ENCODE data around the gene EGLN2.
"Not testable (repeated sequence)": the region's sequence is repeated elsewhere in the genome, so short reads cannot be mapped to it uniquely, and the experiment has no call there.

The EGLN2 gene

DNA sequence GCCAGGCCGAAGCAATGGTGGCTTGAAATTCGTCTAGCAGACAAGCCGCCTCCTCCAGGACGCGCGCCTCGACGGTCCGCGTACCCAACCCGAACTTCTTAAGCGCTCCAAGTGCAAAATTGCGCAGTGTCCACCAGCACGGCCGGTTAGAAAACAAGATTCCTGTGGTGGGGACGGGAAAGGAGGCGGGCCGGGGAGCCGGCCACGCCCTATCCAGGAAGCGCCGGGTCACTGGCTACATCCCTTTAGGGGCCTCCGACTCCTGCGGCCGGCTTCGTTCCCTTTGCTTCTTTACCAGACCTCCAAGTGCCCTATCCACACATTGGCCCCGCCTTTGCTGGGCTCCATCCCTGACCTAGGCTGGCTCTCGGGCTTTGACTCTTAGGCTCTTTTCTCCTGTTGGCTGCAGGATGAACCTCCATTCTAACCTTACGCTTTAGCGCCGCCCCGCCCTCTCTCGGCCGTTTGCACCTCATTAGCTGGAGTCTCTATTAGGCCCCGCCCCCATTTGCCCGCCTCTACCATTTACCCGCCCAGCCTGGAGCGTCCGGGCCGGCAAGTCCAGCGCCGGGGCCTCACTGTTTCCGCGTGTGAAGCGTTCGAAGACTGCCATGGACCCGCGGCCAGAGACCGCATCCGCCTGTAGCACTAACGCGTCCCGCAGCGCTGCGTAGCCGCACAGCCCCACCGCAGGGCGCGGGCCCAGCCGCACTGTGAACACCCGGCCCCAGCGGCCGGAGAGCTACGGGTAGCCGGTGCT lies 11.8 kb downstream of the EGLN2 start:
- DNase-seq (ENCODE audit: low spot score), result peak; percentile 70
- Mint-ChIP-seq H3K27ac (peak overlapping the region; percentile 87), H3K4me3 (peak overlapping the region; percentile 97), H3K27me3 (ENCODE audit: low read depth) (peaks cover 33% of the 10 kb centered on the region), H3K36me3 (ENCODE audit: low read depth) (peaks cover 31% of the 10 kb centered on the region), H3K4me1 (ENCODE audit: low read depth) (peaks cover 28% of the 10 kb centered on the region)
- not testable (repeated sequence) for H3K9me3 Mint-ChIP-seq

DNA sequence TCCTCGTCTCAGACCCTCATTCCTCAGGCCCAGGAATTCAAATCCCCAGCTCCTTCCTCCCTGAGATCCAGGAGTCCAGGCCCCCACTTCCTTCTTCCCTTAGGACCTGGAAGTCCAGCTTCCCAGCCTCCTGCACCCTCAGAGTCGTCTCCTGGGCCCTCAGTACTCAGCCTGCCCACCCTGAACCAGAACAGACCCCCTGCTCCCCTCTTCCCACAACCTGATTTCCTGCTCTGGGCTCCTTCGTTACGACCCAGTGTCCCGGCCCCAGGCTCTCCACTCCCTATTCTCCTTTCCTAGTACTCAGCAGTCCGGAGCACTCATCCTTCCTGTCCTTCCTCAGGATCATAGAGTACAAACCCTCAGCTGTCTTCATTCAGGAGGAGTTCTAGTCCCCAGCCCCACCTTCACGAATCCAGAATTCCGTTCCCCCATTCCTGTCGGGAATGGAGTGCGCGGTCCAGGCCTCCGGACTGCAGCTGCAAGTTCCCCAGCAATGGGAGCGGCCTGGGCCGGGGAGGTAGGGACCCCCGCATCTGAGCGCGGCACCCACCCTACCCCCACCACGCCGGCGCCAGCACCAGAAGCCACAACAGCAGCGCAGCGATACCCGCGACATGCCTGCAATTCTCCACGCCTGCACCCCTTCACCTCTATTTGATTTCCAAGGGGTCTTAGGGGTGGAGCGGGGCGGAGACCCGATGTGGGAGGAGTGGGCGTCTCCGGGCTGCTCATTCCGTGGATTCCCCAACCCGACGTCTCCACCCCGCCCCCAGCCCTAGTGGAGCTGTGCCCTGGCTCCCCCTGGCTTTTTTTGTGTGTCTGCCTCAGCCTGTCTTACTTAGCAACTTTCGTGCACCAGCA lies 12.7 kb downstream of the EGLN2 start:
- peaks cover 33% of the 10 kb centered on the region for H3K27me3 Mint-ChIP-seq (ENCODE audit: low read depth)
- DNase-seq (ENCODE audit: low spot score), result no peak
- peak overlapping the region; percentile 97 for H3K4me3 Mint-ChIP-seq
- H3K9me3 Mint-ChIP-seq, result no peaks in the 10 kb centered on the region
- peak overlapping the region; percentile 50 for H3K27ac Mint-ChIP-seq
- peaks cover 22% of the 10 kb centered on the region for H3K4me1 Mint-ChIP-seq (ENCODE audit: low read depth)
- peaks cover 30% of the 10 kb centered on the region for H3K36me3 Mint-ChIP-seq (ENCODE audit: low read depth)

DNA sequence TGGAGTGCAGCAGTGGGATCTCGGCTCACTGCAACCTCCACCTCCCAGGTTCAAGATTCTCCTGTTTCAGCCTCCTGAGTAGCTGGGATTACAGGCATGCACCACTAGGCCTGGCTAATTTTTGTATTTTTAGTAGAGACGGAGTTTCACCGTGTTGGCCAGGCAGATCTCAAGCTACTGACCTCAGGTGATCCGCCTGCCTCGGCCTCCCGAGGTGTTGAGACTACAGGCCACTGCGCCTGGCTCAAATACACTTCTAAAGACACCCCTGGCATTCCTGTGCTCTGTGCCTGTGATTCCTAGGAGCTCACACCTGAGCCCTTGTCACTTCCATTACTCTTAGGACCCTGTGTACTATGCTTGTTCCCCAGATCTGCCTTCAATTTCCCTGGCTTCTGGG lies 13.6 kb downstream of the EGLN2 start:
- Mint-ChIP-seq H3K4me1 (ENCODE audit: low read depth) (peaks cover 17% of the 10 kb centered on the region), H3K4me3 (peak overlapping the region; percentile 97), H3K27ac (peak overlapping the region; percentile 27), H3K36me3 (ENCODE audit: low read depth) (peaks cover 25% of the 10 kb centered on the region), H3K27me3 (ENCODE audit: low read depth) (peaks cover 33% of the 10 kb centered on the region)
- not testable (repeated sequence) for H3K9me3 Mint-ChIP-seq; DNase-seq (ENCODE audit: low spot score)

DNA sequence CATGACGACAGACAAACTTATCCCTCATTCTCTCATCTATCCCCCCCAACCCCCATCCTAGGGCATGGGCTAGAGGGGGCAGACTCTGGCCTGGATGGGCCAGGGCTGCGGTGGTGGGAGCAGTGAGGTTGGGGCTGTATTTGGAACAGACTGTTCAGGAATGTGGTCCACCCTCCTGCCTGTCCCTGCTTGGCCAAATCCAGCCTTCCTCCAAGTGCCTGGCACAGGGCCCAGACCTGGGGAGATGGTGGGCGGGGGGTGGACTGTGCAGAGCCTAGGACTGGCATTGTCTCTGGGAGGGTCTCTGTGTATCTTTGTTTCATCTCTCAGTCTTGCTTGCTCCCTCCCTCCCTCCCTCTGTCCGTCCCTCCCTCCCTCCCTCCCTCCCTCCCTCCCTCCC lies 14.2 kb downstream of the EGLN2 start:
- no peak overlapping the region for H3K4me3 Mint-ChIP-seq
- H3K9me3 Mint-ChIP-seq, result no peaks in the 10 kb centered on the region
- no peak for DNase-seq (ENCODE audit: low spot score)
- H3K36me3 Mint-ChIP-seq (ENCODE audit: low read depth), result peaks cover 19% of the 10 kb centered on the region
- H3K27me3 Mint-ChIP-seq (ENCODE audit: low read depth), result peaks cover 33% of the 10 kb centered on the region
- H3K4me1 Mint-ChIP-seq (ENCODE audit: low read depth), result peaks cover 16% of the 10 kb centered on the region
- H3K27ac Mint-ChIP-seq, result no peak overlapping the region

DNA sequence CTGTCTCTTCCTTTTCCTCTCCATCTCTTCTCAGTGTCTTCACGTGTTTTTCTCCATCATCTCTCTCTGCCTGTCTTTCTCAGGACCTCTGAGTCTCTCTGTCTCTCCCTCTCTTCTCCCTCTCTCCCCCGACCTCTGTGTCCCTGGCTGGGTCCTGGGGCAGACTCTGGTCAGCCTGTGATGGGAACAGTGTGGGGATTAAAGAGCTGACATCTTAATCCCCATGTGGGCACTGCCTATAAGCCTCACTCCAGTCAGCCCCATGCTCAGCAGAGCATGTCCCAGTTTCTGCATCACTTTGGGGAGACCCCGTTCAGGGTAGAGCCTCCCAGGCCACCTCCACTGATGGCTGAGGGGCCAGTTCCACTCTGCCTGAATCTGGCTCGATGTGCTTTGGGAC lies 16.2 kb downstream of the EGLN2 start:
- H3K27me3 Mint-ChIP-seq (ENCODE audit: low read depth), result peaks cover 33% of the 10 kb centered on the region
- peaks cover 24% of the 10 kb centered on the region for H3K4me1 Mint-ChIP-seq (ENCODE audit: low read depth)
- peaks cover 7% of the 10 kb centered on the region for H3K36me3 Mint-ChIP-seq (ENCODE audit: low read depth)
- no peak for DNase-seq (ENCODE audit: low spot score)
- no peak overlapping the region for H3K27ac Mint-ChIP-seq
- H3K9me3 Mint-ChIP-seq, result no peaks in the 10 kb centered on the region
- H3K4me3 Mint-ChIP-seq, result no peak overlapping the region

DNA sequence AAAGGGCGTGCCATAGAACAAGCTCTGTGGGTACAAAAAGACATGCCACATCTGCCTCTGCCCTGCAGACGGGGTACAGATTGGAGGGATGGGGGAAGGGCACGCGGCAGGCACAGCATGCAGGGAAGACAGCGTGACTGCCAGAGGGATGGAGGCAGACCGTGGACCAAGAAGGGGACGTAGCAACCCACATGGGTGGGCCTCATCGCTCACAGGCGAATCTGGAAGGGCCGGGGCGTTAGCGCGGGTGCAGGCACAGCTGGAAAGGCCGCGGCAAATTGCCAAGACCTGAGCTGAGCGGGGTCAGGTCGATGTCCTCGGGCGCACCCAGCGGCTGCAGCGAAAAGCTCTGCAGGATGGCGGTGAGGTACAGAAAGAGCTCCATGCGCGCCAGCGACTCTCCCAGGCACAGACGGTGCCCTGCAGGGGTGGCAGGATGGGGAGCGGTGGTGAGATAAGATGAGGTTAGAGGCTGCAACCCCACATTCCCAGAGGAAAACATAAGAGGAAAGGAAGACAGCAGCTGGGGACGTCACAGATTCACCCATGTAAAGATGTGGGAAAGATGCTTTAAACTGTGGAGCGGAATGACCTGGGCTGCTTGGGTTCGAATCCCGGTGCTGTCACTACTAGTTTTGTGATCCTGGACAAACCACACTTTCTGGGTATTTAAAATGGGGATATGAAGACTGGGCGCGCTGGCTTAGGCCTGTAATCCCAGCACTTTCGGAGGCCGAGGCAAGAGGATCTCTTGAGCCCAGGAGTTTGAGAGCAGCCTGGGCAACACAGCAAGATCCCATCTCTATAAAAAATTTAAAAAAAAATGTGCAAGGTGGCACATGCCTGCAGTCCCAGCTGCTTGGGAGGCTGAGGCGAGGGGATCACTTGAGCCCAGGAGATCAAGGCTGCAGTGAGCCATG lies 19.7 kb downstream of the EGLN2 start:
- peaks cover 16% of the 10 kb centered on the region for H3K4me1 Mint-ChIP-seq (ENCODE audit: low read depth)
- DNase-seq (ENCODE audit: low spot score), result peak; percentile 58

DNA sequence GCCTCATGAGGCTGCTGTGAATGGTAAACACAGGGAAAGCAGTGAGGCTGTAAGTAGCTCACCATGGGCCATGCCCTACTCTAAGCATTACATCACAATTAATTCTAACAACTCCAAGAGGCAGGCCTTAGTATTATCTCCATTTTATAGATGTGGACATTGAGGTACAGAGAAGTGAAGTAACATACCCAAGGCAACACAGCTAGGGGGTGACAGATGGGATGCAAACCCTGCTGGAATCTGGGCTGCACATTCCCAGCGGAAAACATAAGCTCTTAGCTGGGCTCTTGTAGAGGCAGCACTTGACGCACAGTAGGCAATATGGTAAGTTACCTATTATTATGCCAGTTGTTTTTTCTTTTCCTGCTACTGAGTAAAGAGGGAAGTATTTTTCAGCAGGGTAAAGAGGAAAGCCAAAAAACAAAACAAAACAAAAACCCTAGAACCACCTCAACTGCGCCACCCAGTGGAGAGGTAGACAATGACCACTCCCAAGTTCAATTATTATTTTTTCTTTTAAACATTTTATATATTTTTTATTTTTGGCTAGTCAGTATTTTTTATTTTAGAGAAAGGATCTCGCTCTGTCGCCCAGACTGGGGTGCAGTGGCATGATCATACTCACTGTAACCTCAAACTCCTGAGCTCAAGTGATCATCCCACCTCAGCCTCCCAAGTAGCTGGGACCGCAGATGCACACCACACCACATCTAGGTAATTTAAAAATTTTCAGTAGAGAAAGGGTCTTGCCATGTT lies 20.7 kb downstream of the EGLN2 start:
- peak overlapping the region; percentile 45 for H3K27ac Mint-ChIP-seq
- H3K4me3 Mint-ChIP-seq; H3K27me3 Mint-ChIP-seq (ENCODE audit: low read depth); H3K36me3 Mint-ChIP-seq (ENCODE audit: low read depth); DNase-seq (ENCODE audit: low spot score); H3K9me3 Mint-ChIP-seq: not testable (repeated sequence)
- H3K4me1 Mint-ChIP-seq (ENCODE audit: low read depth), result peaks cover 17% of the 10 kb centered on the region

More for the DNA sequence above, 19.7 kb downstream of the EGLN2 start:
- H3K27me3 Mint-ChIP-seq (ENCODE audit: low read depth), result peaks cover 16% of the 10 kb centered on the region
- not testable (repeated sequence) for H3K36me3 Mint-ChIP-seq (ENCODE audit: low read depth); H3K9me3 Mint-ChIP-seq
- peak overlapping the region; percentile 60 for H3K27ac Mint-ChIP-seq
- peak overlapping the region; percentile 71 for H3K4me3 Mint-ChIP-seq

DNA sequence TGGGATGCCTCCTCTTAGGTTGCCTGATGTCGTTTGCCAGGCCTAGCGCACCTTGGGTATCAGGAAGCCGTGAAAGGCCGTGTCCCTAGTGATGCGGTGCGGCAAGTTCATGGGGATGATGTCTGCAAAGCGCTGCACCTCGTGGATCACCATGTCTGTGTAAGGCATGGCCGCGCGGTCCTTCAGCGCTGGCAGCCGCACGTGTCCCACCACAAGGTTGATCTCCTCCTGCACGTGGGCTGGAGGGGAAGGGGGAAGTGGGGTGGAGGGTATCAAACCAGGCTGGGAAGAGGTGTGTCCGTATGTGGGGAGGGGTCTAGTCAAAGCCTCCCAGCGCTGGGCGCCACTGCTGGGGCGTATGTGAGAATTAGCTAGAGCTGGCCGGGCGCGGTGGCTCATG lies 23.2 kb downstream of the EGLN2 start:
- Mint-ChIP-seq H3K27ac (no peak overlapping the region), H3K36me3 (ENCODE audit: low read depth) (peaks cover 7% of the 10 kb centered on the region), H3K9me3 (no peaks in the 10 kb centered on the region), H3K27me3 (ENCODE audit: low read depth) (no peaks in the 10 kb centered on the region), H3K4me1 (ENCODE audit: low read depth) (peaks cover 24% of the 10 kb centered on the region), H3K4me3 (no peak overlapping the region)
- no peak for DNase-seq (ENCODE audit: low spot score)

DNA sequence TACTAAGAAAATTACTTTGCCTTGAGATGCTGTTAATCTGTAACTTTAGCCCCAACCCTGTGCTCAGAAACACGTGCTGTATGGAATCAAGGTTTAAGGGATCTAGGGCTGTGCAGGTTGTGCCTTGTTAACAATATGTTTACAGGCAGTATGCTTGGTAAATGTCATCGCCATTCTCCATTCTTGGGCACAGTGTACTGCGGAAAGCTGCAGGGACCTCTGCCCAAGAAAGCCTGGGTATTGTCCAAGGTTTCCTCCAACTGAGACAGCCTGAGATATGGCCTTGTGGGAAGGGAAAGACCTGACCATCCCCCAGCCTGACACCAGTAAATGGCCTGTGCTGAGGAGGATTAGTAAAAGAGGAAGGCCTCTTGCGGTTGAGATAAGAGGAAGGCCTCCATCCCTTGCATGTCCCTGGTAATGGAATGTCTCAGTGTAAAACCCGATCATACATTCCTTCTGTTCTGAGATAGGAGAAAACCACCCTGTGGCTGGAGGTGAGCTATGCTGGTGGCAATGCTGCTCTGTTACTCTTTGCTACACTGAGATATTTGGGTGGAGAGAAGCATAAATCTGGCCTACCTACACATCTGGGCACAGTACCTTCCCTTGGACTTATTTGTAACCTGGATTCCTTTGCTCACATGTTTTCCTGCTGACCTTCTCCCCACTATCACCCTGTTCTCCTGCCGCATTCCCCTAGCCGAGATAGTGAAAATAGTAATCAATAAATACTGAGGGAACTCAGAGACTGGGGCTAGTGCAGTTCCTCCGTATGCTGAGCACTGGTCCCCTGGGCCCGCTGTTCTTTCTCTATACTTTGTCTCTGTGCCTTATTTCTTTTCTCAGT lies 23.9 kb downstream of the EGLN2 start:
- H3K27me3 Mint-ChIP-seq (ENCODE audit: low read depth); H3K4me3 Mint-ChIP-seq; H3K27ac Mint-ChIP-seq; DNase-seq (ENCODE audit: low spot score); H3K36me3 Mint-ChIP-seq (ENCODE audit: low read depth); H3K9me3 Mint-ChIP-seq: not testable (repeated sequence)
- peaks cover 24% of the 10 kb centered on the region for H3K4me1 Mint-ChIP-seq (ENCODE audit: low read depth)

DNA sequence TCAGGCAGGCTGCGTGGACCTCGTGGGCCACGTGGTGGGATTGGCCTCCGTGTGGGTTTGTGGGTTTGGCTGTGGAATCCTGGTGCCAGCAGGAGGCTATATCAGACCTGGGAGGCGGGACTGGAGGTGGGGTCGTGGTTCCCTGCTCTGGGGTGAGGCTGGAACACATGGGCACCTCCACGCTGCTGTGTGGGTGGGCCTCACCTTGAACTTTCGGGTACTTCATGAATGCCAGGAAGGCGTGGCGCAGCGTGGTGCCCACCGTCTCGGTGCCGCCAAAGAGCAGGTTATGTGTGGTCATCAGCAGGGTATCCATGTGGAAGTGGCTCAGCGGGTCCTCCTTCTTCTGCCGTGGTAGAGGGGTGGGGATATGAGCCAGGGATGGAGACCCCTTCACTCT lies 25.9 kb downstream of the EGLN2 start:
- not testable (repeated sequence) for H3K4me3 Mint-ChIP-seq; DNase-seq (ENCODE audit: low spot score); H3K27ac Mint-ChIP-seq; H3K9me3 Mint-ChIP-seq; H3K27me3 Mint-ChIP-seq (ENCODE audit: low read depth)
- Mint-ChIP-seq H3K4me1 (ENCODE audit: low read depth) (peaks cover 13% of the 10 kb centered on the region), H3K36me3 (ENCODE audit: low read depth) (peaks cover 12% of the 10 kb centered on the region)

DNA sequence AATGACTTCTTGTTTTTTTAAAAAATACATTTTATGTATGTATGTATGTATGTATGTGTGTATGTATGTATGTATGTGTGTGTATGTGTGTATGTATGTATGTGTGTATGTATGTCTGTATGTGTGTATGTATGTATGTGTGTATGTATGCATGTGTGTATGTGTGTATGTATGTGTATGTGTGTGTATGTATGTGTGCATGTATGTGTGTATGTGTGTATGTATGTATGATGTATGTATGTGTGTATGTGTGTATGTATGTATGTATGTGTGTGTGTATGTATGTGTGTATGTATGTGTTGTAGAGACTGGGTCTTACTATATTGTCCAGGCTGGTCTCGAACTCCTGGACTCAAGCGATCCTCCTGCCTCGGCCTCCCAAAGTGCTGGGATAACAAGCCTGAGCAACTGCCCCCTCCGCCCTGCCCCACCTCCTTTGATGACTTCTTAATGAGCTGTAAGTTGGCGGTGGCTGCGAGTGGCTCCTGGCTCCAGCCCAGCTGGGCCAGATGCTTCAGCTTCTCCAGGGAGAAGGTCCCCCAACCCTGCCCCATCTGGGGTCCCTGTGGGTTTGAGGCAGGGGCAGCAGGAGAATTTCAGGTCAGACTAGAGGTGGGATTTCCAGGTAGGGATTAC lies 26.6 kb downstream of the EGLN2 start:
- not testable (repeated sequence) for H3K9me3 Mint-ChIP-seq; H3K27me3 Mint-ChIP-seq (ENCODE audit: low read depth); DNase-seq (ENCODE audit: low spot score); H3K4me3 Mint-ChIP-seq
- Mint-ChIP-seq H3K36me3 (ENCODE audit: low read depth) (peaks cover 12% of the 10 kb centered on the region), H3K4me1 (ENCODE audit: low read depth) (peaks cover 13% of the 10 kb centered on the region), H3K27ac (peak overlapping the region; percentile 47)

DNA sequence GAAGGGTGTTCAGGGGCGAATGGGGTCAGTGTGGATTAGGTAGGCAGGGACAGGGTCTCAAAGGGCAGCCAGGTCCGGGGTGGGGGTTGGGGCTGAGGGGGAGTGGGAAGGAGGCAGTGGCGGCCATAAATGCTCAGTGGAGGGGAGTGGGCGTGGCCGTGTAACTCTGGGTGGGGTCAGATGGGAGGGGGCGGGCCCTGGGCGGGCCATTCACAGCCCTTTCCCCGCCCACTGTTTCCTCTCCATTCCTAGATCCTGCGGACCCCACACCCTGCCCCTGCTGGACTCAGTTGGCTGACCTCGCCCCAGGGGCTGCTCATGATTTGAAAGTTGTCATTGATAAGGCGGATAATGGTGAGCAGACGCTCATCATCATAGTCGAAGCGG lies 27.3 kb downstream of the EGLN2 start:
- H3K4me3 Mint-ChIP-seq; H3K9me3 Mint-ChIP-seq; H3K27me3 Mint-ChIP-seq (ENCODE audit: low read depth); DNase-seq (ENCODE audit: low spot score): not testable (repeated sequence)
- Mint-ChIP-seq H3K27ac (peak overlapping the region; percentile 62), H3K36me3 (ENCODE audit: low read depth) (peaks cover 12% of the 10 kb centered on the region), H3K4me1 (ENCODE audit: low read depth) (peaks cover 13% of the 10 kb centered on the region)

Measured in T-helper 2 cell treated with Interferon-gamma antibody and Interleukin-4, amounts not matched to agents 5 μg/mL and 100 μg/mL, for 36 hours (primary cell).